ENCODE results near the gene PRAC1. TPM values are rescaled to one million over a fixed set of nuclear protein-coding genes. Genes with fewer than 3 reads are reported as not detected.

PRAC1 gene
- total RNA-seq, 1 donor from 2014 or later, result not detected

- no peak for ATAC-seq
Measured at GRCh38 chr17:48692049-48692448, 30.3 kb downstream of the PRAC1 start.

- ATAC-seq, result no peak
Measured at GRCh38 chr17:48690655-48691054, 31.7 kb downstream of the PRAC1 start.

GRCh38 chr17:48681609-48682008, 40.7 kb downstream of the PRAC1 start:
- ATAC-seq, result no peak

- no peak for ATAC-seq
Measured at GRCh38 chr17:48679385-48680096, 42.8 kb downstream of the PRAC1 start.

- ATAC-seq, result peak; percentile 87
Measured at GRCh38 chr17:48678141-48678971, 44.0 kb downstream of the PRAC1 start.

- ATAC-seq, result no peak
Measured at GRCh38 chr17:48676963-48677558, 45.3 kb downstream of the PRAC1 start.

- ATAC-seq, result no peak
Measured at GRCh38 chr17:48672340-48672739, 50.0 kb downstream of the PRAC1 start.

Other genes starting within 250 kb of the PRAC1 start
- 0.24 TPM for gene HOXB1, start 191.5 kb downstream of the PRAC1 start, total RNA-seq
- gene HOXB2, start 177.4 kb downstream of the PRAC1 start, total RNA-seq, result 14.1 TPM
- gene HOXB4, start 144.2 kb downstream of the PRAC1 start, total RNA-seq, result 2.4 TPM
- gene HOXB3, start 132.3 kb downstream of the PRAC1 start, total RNA-seq, result 6.0 TPM
- 0.16 TPM for gene HOXB5, start 128.7 kb downstream of the PRAC1 start, total RNA-seq
- 0.28 TPM for gene HOXB6, start 117.5 kb downstream of the PRAC1 start, total RNA-seq
- 2.1 TPM for gene HOXB7, start 111.5 kb downstream of the PRAC1 start, total RNA-seq
- gene HOXB8, start 107.2 kb downstream of the PRAC1 start, total RNA-seq, result not detected
- not detected for gene HOXB9, start 96.2 kb downstream of the PRAC1 start, total RNA-seq
- not detected for gene PRAC2, start 667 bp upstream of the PRAC1 start, total RNA-seq
- gene HOXB13, start 6.2 kb upstream of the PRAC1 start, total RNA-seq, result not detected
- gene TTLL6, start 94.7 kb upstream of the PRAC1 start, total RNA-seq, result 0.12 TPM
- gene CALCOCO2, start 108.5 kb upstream of the PRAC1 start, total RNA-seq, result 100 TPM
- gene ATP5MC1, start 170.3 kb upstream of the PRAC1 start, total RNA-seq, result 115 TPM
- gene UBE2Z, start 185.9 kb upstream of the PRAC1 start, total RNA-seq, result 46.6 TPM
- gene SNF8, start 222.3 kb upstream of the PRAC1 start, total RNA-seq, result 65.2 TPM
- not detected for gene GIP, start 246.1 kb upstream of the PRAC1 start, total RNA-seq